ENCODE results near the gene MT1E.
"Not testable (repeated sequence)": the region's sequence is repeated elsewhere in the genome, so short reads cannot be mapped to it uniquely, and the experiment has no call there.

Gene MT1E

GRCh38 chr16:56647641-56648431, 22.3 kb downstream of the MT1E start:
- no peak for DNase-seq (ENCODE audit: low spot score)

GRCh38 chr16:56649271-56649670, 23.7 kb downstream of the MT1E start:
- no peak for DNase-seq (ENCODE audit: low spot score)

DNA sequence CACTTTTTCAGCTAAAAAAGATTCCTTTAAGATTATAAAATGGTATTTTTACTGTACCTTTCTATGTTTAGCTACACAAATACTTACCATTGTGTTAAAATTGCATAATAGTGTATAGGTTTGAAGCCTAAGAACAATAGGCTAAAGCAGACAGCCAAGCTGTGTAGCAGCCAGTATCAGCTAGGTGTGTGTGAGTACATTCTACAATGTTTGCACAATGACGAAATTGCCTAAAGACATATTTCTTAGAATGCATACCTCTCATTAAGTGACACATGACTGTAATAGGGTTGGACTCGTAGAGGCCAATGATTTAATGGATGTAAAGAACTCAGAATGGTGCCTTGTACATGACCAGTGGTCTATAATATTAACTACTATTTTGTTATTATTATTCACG, 24.2 kb downstream of the MT1E start:
- no peak for DNase-seq (ENCODE audit: low spot score)

DNA sequence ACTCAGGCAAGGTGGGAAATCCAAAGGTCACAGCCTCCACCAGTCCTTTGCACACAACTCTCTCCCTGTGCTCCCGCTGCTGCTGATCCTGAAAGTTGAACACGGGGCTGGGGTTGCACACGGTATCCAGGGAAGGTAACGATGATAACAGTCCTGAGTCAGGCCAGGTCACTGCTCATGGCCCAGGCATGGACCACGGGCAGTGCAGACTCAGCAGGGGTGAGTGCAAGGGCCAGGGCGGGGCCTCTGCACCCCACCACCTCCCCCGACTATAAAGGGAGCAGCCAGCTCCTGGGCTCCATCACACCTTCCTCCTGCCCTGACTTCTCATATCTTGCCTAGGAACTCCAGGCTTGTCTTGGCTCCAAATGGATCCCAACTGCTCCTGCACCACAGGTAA, 26.0 kb downstream of the MT1E start, which contains the start of gene MT1B:
MT1B (plus strand) TSS at position 301 of the 400 bp plus-strand sequence; CDS start at position 369, 68 bp downstream.
- no peak for DNase-seq (ENCODE audit: low spot score)

DNA sequence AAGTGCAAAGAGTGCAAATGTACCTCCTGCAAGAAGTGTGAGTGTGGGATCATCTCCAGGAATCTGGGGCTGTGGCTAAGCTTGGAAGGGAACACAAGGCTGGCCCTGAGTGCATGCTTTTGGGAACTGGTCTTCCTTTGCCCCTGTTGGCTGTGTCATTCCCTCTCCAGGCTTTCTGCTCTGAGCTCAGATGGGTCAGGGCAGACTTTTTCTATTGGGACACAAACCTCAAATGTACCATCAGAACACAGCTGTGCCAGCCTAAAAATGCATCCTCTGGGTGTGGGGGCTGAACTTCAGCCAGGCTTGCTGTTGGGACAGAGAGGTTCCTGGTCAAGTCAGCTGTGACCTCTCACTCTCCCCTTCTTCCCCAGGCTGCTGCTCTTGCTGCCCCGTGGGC, 27.0 kb downstream of the MT1E start:
- DNase-seq (ENCODE audit: low spot score), result no peak

DNA sequence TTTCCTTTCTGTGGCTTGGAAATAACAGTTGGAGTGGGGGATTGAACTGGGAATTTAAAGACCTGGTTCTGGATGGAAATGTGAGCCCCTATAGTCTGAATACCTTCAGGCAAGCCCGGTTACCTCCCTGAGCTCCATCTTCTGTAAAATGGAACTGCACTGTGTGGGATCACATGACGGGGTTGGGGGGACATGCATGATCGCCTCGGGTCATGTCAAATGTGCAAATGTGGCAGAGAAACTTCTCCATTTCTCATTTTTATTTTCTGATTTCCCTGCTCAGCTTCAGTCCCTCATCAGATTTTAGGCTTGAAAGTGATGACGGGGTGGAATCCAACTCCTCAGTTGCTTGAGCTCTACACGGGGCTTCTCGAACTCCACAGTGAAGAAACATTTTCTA, 27.6 kb downstream of the MT1E start:
- no peak for DNase-seq (ENCODE audit: low spot score)

- peak; percentile 28 for DNase-seq (ENCODE audit: low spot score)
Measured at GRCh38 chr16:56657555-56658326, 32.2 kb downstream of the MT1E start, which contains the start of gene MT1F. MT1F (plus strand) TSS chr16:56657959; CDS start chr16:56658059, 100 bp downstream.

DNA sequence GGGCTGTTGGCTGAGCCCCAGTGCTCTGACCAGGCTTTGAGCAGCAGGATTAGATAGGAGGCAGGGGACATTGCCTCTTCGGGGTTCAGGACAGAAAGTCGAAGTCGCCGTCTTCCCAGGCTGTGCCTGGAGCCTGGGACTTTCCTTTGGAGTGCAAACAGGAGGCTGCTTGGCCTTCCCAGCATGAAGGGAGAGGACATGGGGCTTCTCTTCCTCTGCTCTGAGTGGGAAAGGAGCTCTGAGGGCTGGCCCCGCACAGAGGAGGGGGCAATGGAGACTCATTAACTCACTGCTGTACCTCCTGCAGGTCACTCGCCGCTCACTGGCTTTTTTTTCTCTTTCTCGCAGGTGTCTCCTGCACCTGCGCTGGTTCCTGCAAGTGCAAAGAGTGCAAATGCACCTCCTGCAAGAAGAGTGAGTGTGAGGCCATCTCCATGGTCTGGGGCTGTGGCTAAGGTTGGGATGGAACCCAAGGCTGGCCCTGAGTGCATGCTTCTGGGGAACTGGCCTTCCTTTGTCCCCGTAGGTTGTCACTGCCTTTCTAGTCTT, 32.8 kb downstream of the MT1E start:
- DNase-seq (ENCODE audit: low spot score), result no peak

DNA sequence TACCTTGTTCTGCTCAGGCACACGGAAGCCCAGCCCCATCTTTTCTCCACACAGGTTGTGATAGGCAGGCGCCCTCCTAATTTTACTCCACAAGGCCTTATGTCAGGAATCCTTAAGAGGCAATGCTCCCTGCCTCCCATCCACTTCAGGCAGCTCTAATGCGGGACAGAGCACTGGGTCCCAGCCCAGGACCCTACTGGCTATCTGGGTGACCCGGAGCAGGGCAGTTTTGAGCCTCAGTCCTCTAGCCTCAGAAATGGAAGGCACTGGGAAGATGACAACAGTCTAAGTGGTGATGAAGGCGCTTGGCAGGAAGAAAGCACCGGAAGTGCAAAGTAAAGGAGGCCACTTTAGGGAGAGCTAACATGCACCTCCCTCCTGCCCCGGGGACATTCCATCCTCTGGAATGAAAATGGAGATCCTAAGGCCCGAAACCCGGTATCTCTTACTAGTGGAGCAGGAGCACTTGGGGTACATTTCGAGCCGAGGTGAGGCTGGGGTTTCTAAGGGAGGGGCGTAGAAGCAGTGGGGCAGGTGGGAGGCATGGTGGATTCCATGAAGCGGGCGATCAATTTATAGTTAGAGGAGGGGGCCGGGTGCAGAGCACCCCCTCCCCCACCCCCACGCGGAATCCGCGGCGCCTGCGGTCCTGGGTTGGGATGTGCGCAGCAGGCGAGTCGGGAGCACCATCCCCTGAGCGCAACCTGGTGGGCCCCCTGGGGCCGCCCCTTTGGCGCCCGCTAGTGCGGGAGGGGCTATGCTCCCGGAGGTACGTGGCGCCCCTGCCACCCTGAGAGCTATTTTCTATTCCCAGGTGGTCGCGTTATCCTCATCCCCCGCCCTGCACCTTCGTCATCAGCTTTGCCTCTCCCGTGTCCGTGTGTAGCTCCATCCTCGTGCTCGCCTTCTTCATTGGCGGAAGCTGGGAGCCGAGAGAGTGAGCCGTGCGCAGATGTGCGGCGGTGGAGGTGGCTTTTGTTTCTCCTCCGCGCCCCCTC, 37.1 kb downstream of the MT1E start:
- no peak for DNase-seq (ENCODE audit: low spot score)

GRCh38 chr16:56664506-56664905, 38.9 kb downstream of the MT1E start:
- DNase-seq (ENCODE audit: low spot score), result no peak

GRCh38 chr16:56665286-56666261, 40.0 kb downstream of the MT1E start:
- DNase-seq (ENCODE audit: low spot score), result not testable (repeated sequence)

GRCh38 chr16:56667581-56668571, 42.3 kb downstream of the MT1E start, which contains the start of gene MT1G:
MT1G (minus strand) TSS chr16:56668065; CDS start chr16:56667993, 72 bp downstream.
- no peak for DNase-seq (ENCODE audit: low spot score)

GRCh38 chr16:56669005-56669839, 43.6 kb downstream of the MT1E start, which contains the start of gene MT1H:
MT1H (plus strand) TSS chr16:56669814; CDS start chr16:56669885, 71 bp downstream.
- DNase-seq (ENCODE audit: low spot score), result no peak

DNA sequence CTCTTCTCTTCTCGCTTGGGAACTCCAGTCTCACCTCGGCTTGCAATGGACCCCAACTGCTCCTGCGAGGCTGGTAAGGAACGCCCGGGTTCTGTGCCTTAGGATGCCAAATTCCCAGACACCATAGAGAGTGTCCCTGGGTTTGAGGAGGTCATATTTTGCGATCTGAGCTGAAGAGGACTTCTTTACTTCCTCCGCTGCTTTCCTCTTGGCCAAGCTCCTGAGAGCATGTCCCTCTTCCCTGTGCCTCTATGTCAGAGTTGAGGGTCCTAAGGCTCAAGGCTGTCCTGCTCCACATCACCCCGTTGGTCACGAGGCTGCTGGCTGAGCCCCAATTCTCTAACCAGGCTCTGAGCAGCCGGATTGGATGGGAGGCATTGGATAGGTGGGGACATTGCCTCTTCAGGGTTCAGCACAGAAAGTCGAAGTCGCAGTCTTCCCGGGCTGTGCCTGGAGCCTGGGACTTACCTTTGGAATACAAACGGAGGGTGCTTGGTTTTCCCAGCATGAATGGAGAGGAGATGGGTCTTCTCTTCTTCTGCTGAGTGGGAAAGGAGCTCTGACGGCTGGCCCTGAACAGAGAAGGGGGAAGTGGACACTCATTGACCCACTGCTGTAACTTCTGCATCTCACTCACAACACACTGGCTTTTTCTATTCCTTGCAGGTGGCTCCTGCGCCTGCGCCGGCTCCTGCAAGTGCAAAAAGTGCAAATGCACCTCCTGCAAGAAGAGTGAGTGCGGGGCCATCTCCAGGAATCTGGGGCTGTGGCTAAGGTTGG, 44.4 kb downstream of the MT1E start:
- no peak for DNase-seq (ENCODE audit: low spot score)

DNA sequence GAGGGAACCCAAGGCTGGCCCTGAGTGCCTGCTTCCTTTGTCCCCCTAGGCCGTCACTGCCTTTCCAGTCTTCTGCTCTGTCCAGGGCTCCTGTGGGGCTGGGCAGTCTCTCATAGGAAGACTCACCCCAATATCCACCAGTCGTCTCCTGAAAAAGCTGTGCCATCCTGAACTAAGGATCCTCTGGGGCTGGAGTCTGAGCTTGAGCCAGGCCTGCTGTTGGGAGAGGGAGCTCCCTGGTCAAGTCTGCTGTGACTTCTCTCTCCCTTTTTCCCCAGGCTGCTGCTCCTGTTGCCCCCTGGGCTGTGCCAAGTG, 45.0 kb downstream of the MT1E start:
- no peak for DNase-seq (ENCODE audit: low spot score)

DNA sequence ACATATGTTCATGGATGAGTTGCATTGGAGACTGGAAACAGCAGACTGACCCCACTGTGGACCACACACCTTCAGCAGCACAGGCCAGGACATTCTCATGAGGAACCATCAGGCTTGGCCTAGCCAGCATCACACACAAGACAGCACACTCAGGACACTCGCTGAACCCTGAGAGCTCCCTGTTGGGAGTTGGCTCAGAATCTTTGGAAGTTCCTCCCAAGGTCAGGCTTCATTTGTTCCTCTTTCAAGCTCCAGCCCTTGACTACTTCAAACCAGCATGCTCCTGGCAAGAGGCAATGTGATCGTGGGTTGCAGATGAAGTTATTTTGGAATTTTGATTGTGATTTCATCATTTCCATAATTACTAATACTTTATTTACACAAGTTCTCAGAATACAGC, 46.1 kb downstream of the MT1E start:
- DNase-seq (ENCODE audit: low spot score), result not testable (repeated sequence)

GRCh38 chr16:56672171-56672570, 46.6 kb downstream of the MT1E start:
- DNase-seq (ENCODE audit: low spot score), result not testable (repeated sequence)
